SK-N-SH (cell line): ENCODE measurements around the gene POLD2. TPM values are rescaled to one million over a fixed set of nuclear protein-coding genes. Genes with fewer than 3 reads are reported as not detected.

Experiments
- CHD2 ChIP-seq: fragments of 150-350 bp; IDR thresholded peaks from 2 replicates; pipeline ENCODE4 v1.6.1; 2018; ENCODE audit warnings: low read length; ENCODE audit not compliant: partially characterized antibody
- CTCF ChIP-seq: fragments of 200-600 bp; sonication (generic); IDR thresholded peaks from 2 replicates; pipeline ENCODE4 v1.6.1; 2017; ENCODE audit warnings: antibody characterized with exemption, mild to moderate bottlenecking, moderate library complexity
- ELF1 ChIP-seq: IDR thresholded peaks from 2 replicates; pipeline ENCODE4 v1.4.0; 2012
- EP300 ChIP-seq, 2 experiments: IDR thresholded peaks; 2 replicates each; pipeline versions ENCODE4 v1.4.0 to v1.6.1; 2012; ENCODE audit warnings: borderline replicate concordance in 1 of 2, low read depth in 1 of 2, low read length in 1 of 2
- EZH2phosphoT487 ChIP-seq: fragments of 200-600 bp; sonication (generic); IDR thresholded peaks from 2 replicates; pipeline ENCODE4 v1.6.1; 2017; ENCODE audit warnings: low read depth, mixed run types, mild to moderate bottlenecking, antibody characterized with exemption, moderate library complexity, borderline replicate concordance
- FOSL2 ChIP-seq: IDR thresholded peaks from 2 replicates; pipeline ENCODE4 v1.4.0; 2012; ENCODE audit warnings: low read depth, mild to moderate bottlenecking, moderate library complexity, borderline replicate concordance
- FOXJ3 ChIP-seq: sonication (generic); formaldehyde crosslinking; IDR thresholded peaks from 2 replicates; pipeline ENCODE4 v1.5.1; 2020; ENCODE audit warnings: mild to moderate bottlenecking, missing genetic modification reagents
- GATA2 ChIP-seq: sonication (generic); formaldehyde crosslinking; IDR thresholded peaks from 2 replicates; pipeline ENCODE4 v1.5.0; 2020; ENCODE audit warnings: mild to moderate bottlenecking, missing genetic modification reagents
- JUND ChIP-seq: IDR thresholded peaks from 2 replicates; pipeline ENCODE4 v1.4.0; 2012
- MAX ChIP-seq: IDR thresholded peaks from 2 replicates; pipeline ENCODE4 v1.4.0; 2012; ENCODE audit warnings: low read depth
- MEF2A ChIP-seq: IDR thresholded peaks from 2 replicates; pipeline ENCODE4 v1.4.0; 2012; ENCODE audit warnings: low read depth, borderline replicate concordance
- MXI1 ChIP-seq: IDR thresholded peaks from 2 replicates; pipeline ENCODE4 v1.6.1; 2012; ENCODE audit warnings: mild to moderate bottlenecking, low read depth, low read length, improper control_type of control experiment
- NRF1 ChIP-seq: IDR thresholded peaks from 2 replicates; pipeline ENCODE4 v1.6.1; 2012; ENCODE audit warnings: low read depth, mild to moderate bottlenecking, low read length
- POLR2AphosphoS5 ChIP-seq: IDR thresholded peaks from 2 replicates; pipeline ENCODE4 v1.6.1; 2012; ENCODE audit warnings: low read depth, low read length
- RAD21 ChIP-seq: IDR thresholded peaks from 2 replicates; pipeline ENCODE4 v1.6.1; 2012; ENCODE audit warnings: mild to moderate bottlenecking, low read length
- RCOR1 ChIP-seq: fragments of 150-350 bp; IDR thresholded peaks from 2 replicates; pipeline ENCODE4 v1.6.1; 2017; ENCODE audit warnings: antibody characterized with exemption, low read length
- RXRA ChIP-seq: IDR thresholded peaks from 2 replicates; pipeline ENCODE4 v1.4.0; 2012; ENCODE audit warnings: low read depth, mild to moderate bottlenecking, borderline replicate concordance
- SIN3A ChIP-seq: IDR thresholded peaks from 2 replicates; pipeline ENCODE4 v1.6.1; 2012; ENCODE audit warnings: low read depth, mild to moderate bottlenecking, low read length, moderate library complexity, borderline replicate concordance
- TCF12 ChIP-seq: IDR thresholded peaks from 2 replicates; pipeline ENCODE4 v1.4.0; 2012
- YY1 ChIP-seq: IDR thresholded peaks from 2 replicates; pipeline ENCODE4 v1.4.0; 2012; ENCODE audit warnings: low read depth, mild to moderate bottlenecking
- ZBTB33 ChIP-seq: IDR thresholded peaks from 2 replicates; pipeline ENCODE4 v1.4.0; 2012; ENCODE audit warnings: low read depth, borderline replicate concordance
- polyA plus RNA-seq, 3 experiments: library from polyadenylated mRNA; depleted of rRNA; stranded (reverse); fragments of >200 nt; gene quantifications; 2 replicates each; pipeline ENCODE4 v1.2.3, GENCODE V29; 2012
- TF ChIP-seq, protein P1 (sequence below): fragments of 150-350 bp; IDR thresholded peaks from 2 replicates; pipeline ENCODE4 v1.6.1; 2016; ENCODE audit warnings: mild to moderate bottlenecking, low read depth, low read length

Gene POLD2
- polyA plus RNA-seq, 1 of the 3 experiments (the other 2 are of a cell fraction), result 194 TPM

DNA sequence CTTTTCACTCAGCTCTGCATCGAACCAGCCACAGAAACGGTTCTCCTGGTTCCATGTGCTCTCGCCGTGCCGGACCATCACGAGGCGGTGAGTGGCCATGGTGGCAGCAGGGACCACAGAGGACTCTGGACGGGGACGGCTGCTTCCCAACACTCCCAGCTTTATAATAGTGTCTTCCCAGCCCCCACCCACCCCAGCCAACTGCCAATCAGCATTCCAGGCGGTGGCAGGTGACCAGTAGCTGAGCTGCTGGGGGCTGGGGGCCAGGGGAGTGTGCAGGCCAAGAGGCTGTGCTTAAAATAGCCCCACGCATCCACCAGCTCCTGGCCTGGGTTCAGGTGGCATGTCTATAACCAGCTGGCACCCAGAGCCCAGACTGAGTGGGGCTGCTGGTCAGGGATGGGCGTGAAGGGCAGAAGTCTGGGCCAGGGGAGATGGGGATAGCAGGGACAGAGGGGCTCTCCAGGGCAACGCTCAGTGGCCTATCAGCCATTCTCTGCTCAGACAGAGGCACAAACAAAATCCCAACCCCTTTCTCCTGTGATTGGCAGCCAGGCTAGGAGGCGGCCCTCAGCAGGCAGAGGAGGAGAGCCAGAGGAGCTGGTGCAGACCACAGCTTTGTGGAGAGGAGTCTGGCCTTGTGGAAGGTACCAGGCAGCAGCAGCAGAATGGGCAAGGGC is 57.8 kb downstream of the POLD2 start, which contains the start of gene PGAM2 (continued):
- peak; percentile 53; the same call in 1 of the 2 replicates for TF ChIP-seq POLR2AphosphoS5
- TF ChIP-seq FOSL2, result no peak
- no peak for TF ChIP-seq RCOR1
- TF ChIP-seq, protein P1, sequence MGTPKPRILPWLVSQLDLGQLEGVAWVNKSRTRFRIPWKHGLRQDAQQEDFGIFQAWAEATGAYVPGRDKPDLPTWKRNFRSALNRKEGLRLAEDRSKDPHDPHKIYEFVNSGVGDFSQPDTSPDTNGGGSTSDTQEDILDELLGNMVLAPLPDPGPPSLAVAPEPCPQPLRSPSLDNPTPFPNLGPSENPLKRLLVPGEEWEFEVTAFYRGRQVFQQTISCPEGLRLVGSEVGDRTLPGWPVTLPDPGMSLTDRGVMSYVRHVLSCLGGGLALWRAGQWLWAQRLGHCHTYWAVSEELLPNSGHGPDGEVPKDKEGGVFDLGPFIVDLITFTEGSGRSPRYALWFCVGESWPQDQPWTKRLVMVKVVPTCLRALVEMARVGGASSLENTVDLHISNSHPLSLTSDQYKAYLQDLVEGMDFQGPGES, result no peak
- TF ChIP-seq CHD2, result no peak
- no peak for TF ChIP-seq TCF12
- no peak for TF ChIP-seq RAD21
- no peak; the same call in 1 of the 2 replicates for TF ChIP-seq SIN3A
- TF ChIP-seq EP300 (IDR thresholded peaks at IDR 0.05; ENCODE audit: borderline replicate concordance in 1 of 2, low read depth in 1 of 2, low read length in 1 of 2), result no peak
- TF ChIP-seq JUND, result peak; percentile 18; the same call in 1 of the 2 replicates
- TF ChIP-seq YY1, result no peak
- no peak for TF ChIP-seq EZH2phosphoT487
- TF ChIP-seq ZBTB33, result no peak
- TF ChIP-seq MEF2A, result no peak
- no peak for TF ChIP-seq CTCF
- TF ChIP-seq RXRA, result no peak
- TF ChIP-seq MAX, result no peak
- no peak for TF ChIP-seq GATA2
- TF ChIP-seq NRF1, result no peak
- no peak for TF ChIP-seq FOXJ3 (CRISPR knock-in tag)
- TF ChIP-seq ELF1, result peak; percentile 30; the same call in 1 of the 2 replicates
- TF ChIP-seq MXI1, result peak; percentile 41; the same call in 1 of the 2 replicates
